CD14-positive monocyte (primary cell): ENCODE results near the gene TNFRSF14. TPM values are rescaled to one million over a fixed set of nuclear protein-coding genes. Genes with fewer than 3 reads are reported as not detected.
A peak's percentile ranks its signal among the peaks of the same experiment; 100 is the strongest.

Experiments
- DNase-seq, 3 donors: peaks; one replicate each; pipeline ENCODE4 v3.0.0-alpha.2; 2011 to 2022
- H2AFZ ChIP-seq: 2 replicates; pipeline ENCODE4 v1.6.0; 2012; ENCODE audit warnings: mild to moderate bottlenecking, low read depth, low read length, inconsistent platforms; ENCODE audit not compliant: insufficient read depth, poor library complexity, severe bottlenecking
- H3K27ac ChIP-seq, 2 donors: 1 replicate in 1 of 2; 2 replicates in 1 of 2; pipeline ENCODE4 v1.5.1; 2012 to 2013; ENCODE audit warnings: low read length in 2 of 2, control low read depth in 1 of 2, inconsistent platforms in 1 of 2, low read depth in 1 of 2, mild to moderate bottlenecking in 1 of 2
- H3K27me3 ChIP-seq, 2 donors: one replicate each; pipeline versions ENCODE4 v1.6.0 to v1.6.1; 2011 to 2013; ENCODE audit warnings: low read length in 2 of 2; ENCODE audit not compliant: control insufficient read depth in 2 of 2, insufficient read depth in 2 of 2
- H3K36me3 ChIP-seq, 2 donors: replicated peaks in 1 of 2; 1 replicate in 1 of 2; 2 replicates in 1 of 2; pipeline versions ENCODE4 v1.5.1 to v1.6.1; 2012 to 2013; ENCODE audit warnings: low read length in 2 of 2, control low read depth in 1 of 2, inconsistent platforms in 1 of 2, mild to moderate bottlenecking in 1 of 2; ENCODE audit not compliant: insufficient read depth in 2 of 2, control insufficient read depth in 1 of 2
- H3K4me1 ChIP-seq, 2 donors: 1 replicate in 1 of 2; 2 replicates in 1 of 2; pipeline versions ENCODE4 v1.5.1 to v1.6.1; 2012 to 2013; ENCODE audit warnings: low read length in 2 of 2, control low read depth in 1 of 2, inconsistent platforms in 1 of 2, mild to moderate bottlenecking in 1 of 2, moderate library complexity in 1 of 2; ENCODE audit not compliant: insufficient read depth in 2 of 2, control insufficient read depth in 1 of 2
- H3K4me2 ChIP-seq: replicated peaks from 2 replicates; pipeline ENCODE3; 2012; ENCODE audit warnings: low read length, moderate library complexity, mild to moderate bottlenecking; ENCODE audit not compliant: poor library complexity, severe bottlenecking; ENCODE audit errors: extremely low read depth
- H3K4me3 ChIP-seq, 3 experiments: fragments of 200-600 bp in 1 of 3; sonication (generic) in 1 of 3; replicated peaks in 1 of 3; 1 replicate in 2 of 3; 2 replicates in 1 of 3; pipeline ENCODE4 v1.5.1; 2011 to 2013; ENCODE audit warnings: low read length in 3 of 3, mild to moderate bottlenecking in 3 of 3, control low read depth in 2 of 3, low read depth in 2 of 3, inconsistent platforms in 1 of 3, moderate library complexity in 1 of 3
- H3K79me2 ChIP-seq: 2 replicates; pipeline ENCODE4 v1.6.0; 2012; ENCODE audit warnings: mild to moderate bottlenecking, control low read depth, inconsistent platforms, low read length, moderate library complexity; ENCODE audit not compliant: insufficient read depth
- H3K9ac ChIP-seq: 2 replicates; pipeline ENCODE4 v1.6.0; 2017; ENCODE audit warnings: low read length, mild to moderate bottlenecking; ENCODE audit not compliant: insufficient read depth, poor library complexity, severe bottlenecking
- H3K9me3 ChIP-seq, 2 donors: replicated peaks in 1 of 2; 1 replicate in 1 of 2; 2 replicates in 1 of 2; pipeline versions ENCODE4 v1.5.1 to v1.6.1; 2012 to 2013; ENCODE audit warnings: low read length in 2 of 2, control low read depth in 1 of 2; ENCODE audit not compliant: control insufficient read depth in 1 of 2, insufficient read depth in 1 of 2
- H4K20me1 ChIP-seq: 2 replicates; pipeline ENCODE4 v1.6.0; 2012; ENCODE audit warnings: mild to moderate bottlenecking, low read length, control low read depth, moderate library complexity; ENCODE audit not compliant: insufficient read depth
- H3K27ac Mint-ChIP-seq, 7 donors: one replicate each; pipeline ENCODE4 v1.8.0; 2020; ENCODE audit warnings: mild to moderate bottlenecking in 7 of 7, mixed read lengths in 7 of 7, moderate library complexity in 6 of 7, inconsistent platforms in 2 of 7
- H3K27me3 Mint-ChIP-seq, 3 donors: one replicate each; pipeline ENCODE4 v1.8.0; 2021 to 2022; ENCODE audit warnings: low read depth in 3 of 3, mild to moderate bottlenecking in 3 of 3, mixed read lengths in 3 of 3, moderate library complexity in 3 of 3, inconsistent platforms in 1 of 3
- H3K36me3 Mint-ChIP-seq, 2 donors: one replicate each; pipeline ENCODE4 v1.8.0; 2020; ENCODE audit warnings: mixed read lengths in 2 of 2, inconsistent platforms in 1 of 2, mild to moderate bottlenecking in 1 of 2
- H3K4me1 Mint-ChIP-seq: one replicate; pipeline ENCODE4 v1.8.0; 2020; ENCODE audit warnings: mild to moderate bottlenecking, mixed read lengths
- H3K4me3 Mint-ChIP-seq, 2 donors: one replicate each; pipeline ENCODE4 v1.8.0; 2020; ENCODE audit warnings: mild to moderate bottlenecking in 2 of 2, mixed read lengths in 2 of 2, moderate library complexity in 1 of 2
- H3K9me3 Mint-ChIP-seq, 7 donors: one replicate each; pipeline ENCODE4 v1.8.0; 2020 to 2022; ENCODE audit warnings: mixed read lengths in 7 of 7, mild to moderate bottlenecking in 6 of 7, moderate library complexity in 6 of 7, inconsistent platforms in 2 of 7
- CTCF ChIP-seq: fragments of 200-600 bp; IDR thresholded peaks from one replicate; pipeline ENCODE4 v1.8.0; 2022; ENCODE audit warnings: antibody characterized with exemption, mild to moderate bottlenecking
- WGBS: methylation state at CpG from one replicate; pipeline ENCODE4 v1.1.5; 2013; ENCODE audit warnings: missing lambda C conversion rate; ENCODE audit not compliant: insufficient coverage; 5-methylcytosine and 5-hydroxymethylcytosine counted together
- intact Hi-C, 2 donors: fragments of 100-400 bp; cut with micrococcal nuclease; formaldehyde crosslinking; loops; one replicate each; pipeline versions ENCODE4 v1.15.0 to v1.15.1; 2023
- polyA plus RNA-seq, 3 donors: library from polyadenylated mRNA; depleted of rRNA in 1 of 3; unstranded in 2 of 3; stranded (reverse) in 1 of 3; fragments of 300-500 nt in 2 of 3; fragments of >200 nt in 1 of 3; fragmentation: Illumina TruSeq in 2 of 3; gene quantifications; 1 replicate in 2 of 3; 2 replicates in 1 of 3; pipeline ENCODE4 v1.2.3, GENCODE V29; 2012 to 2021

The TNFRSF14 gene
- polyA plus RNA-seq, 3 donors: 62.1 to 512 (median 64.4) TPM

- Histone ChIP-seq H3K36me3 (no peaks in the 10 kb centered on the region), H3K9me3 (no peaks in the 10 kb centered on the region), H3K79me2 (peaks cover 6% of the 10 kb centered on the region), H3K27ac (peak overlapping the region in 1 of 2 donors; percentile 92), H3K27me3 (peaks cover 0 to 8% of the 10 kb centered on the region in 2 donors), H3K4me1 (peaks cover 51 to 58% of the 10 kb centered on the region in 2 donors), H3K4me2 (no peak overlapping the region), H2AFZ (no peak overlapping the region), H3K4me3 (peak overlapping the region in 1 of 3 experiments; percentile 15), H4K20me1 (no peaks in the 10 kb centered on the region), H3K9ac (no peak overlapping the region)
- Mint-ChIP-seq H3K36me3 (peaks cover 2 to 5% of the 10 kb centered on the region in 2 donors), H3K27me3 (peaks cover 9 to 28% (median 13%) of the 10 kb centered on the region in 3 donors), H3K4me3 (peak overlapping the region in 1 of 2 donors; percentile 17), H3K9me3 (peaks cover 0 to 3% (median 0%) of the 10 kb centered on the region in 7 donors), H3K4me1 (peaks cover 46% of the 10 kb centered on the region), H3K27ac (peak overlapping the region in 5 of 7 donors; percentile 44 to 94 (median 83))
- intact Hi-C loops: no loop called here
- DNase-seq: peak in 2 of 3 donors; percentile 14 to 38
- WGBS: 94% methylated on average over 10 of the region's 14 CpGs
- no peak for TF ChIP-seq CTCF
Observed at GRCh38 chr1:2583871-2584351, 27.7 kb downstream of the TNFRSF14 start.

GRCh38 chr1:2584686-2585317 is 28.6 kb downstream of the TNFRSF14 start:
- peaks cover 0 to 4% of the 10 kb centered on the region in 2 donors for H3K36me3 ChIP-seq
- H3K9me3 ChIP-seq: no peaks in the 10 kb centered on the region
- Mint-ChIP-seq H3K4me1 (peaks cover 45% of the 10 kb centered on the region), H3K36me3 (peaks cover 6 to 8% of the 10 kb centered on the region in 2 donors), H3K27me3 (peaks cover 8 to 28% (median 13%) of the 10 kb centered on the region in 3 donors), H3K27ac (peak overlapping the region; percentile 93 to 97 (median 96)), H3K4me3 (peak overlapping the region; percentile 79 to 88), H3K9me3 (peaks cover 0 to 3% (median 0%) of the 10 kb centered on the region in 7 donors)
- peak overlapping the region; percentile 92 to 96 for H3K27ac ChIP-seq
- intact Hi-C loops: loop anchor here (1.0 to 5.0 kb wide), 5 partner anchors 37 to 388 kb away; partner anchors contain the start of genes MORN1 (in 1 of the 2), PANK4 (in 1 of the 2) and RER1 (in 1 of the 2)
- peak overlapping the region; percentile 84 for H3K9ac ChIP-seq
- peak overlapping the region; percentile 49 for H2AFZ ChIP-seq
- no peak for DNase-seq
- peaks cover 0 to 8% of the 10 kb centered on the region in 2 donors for H3K27me3 ChIP-seq
- peak overlapping the region; percentile 58 to 78 (median 67) for H3K4me3 ChIP-seq
- peaks cover 49 to 57% of the 10 kb centered on the region in 2 donors for H3K4me1 ChIP-seq
- TF ChIP-seq CTCF: no peak
- WGBS: 13% methylated on average over 10 of the region's 12 CpGs
- no peaks in the 10 kb centered on the region for H4K20me1 ChIP-seq
- peaks cover 6% of the 10 kb centered on the region for H3K79me2 ChIP-seq
- peak overlapping the region; percentile 96 for H3K4me2 ChIP-seq
